GM12891 (cell line): ENCODE results near the gene PRKD3.

Experiments
- POLR2A ChIP-seq: IDR thresholded peaks from 2 replicates; pipeline ENCODE4 v1.6.1; 2011; ENCODE audit warnings: low read depth, low read length, control low read depth
- POLR2AphosphoS5 ChIP-seq: IDR thresholded peaks from 2 replicates; pipeline ENCODE4 v1.6.1; 2011; ENCODE audit warnings: low read depth, low read length, control low read depth
- SPI1 ChIP-seq: IDR thresholded peaks from 2 replicates; pipeline ENCODE4 v1.6.1; 2011; ENCODE audit warnings: low read depth, low read length, control low read depth
- TAF1 ChIP-seq: IDR thresholded peaks from 2 replicates; pipeline ENCODE4 v1.6.1; 2011; ENCODE audit warnings: low read depth, low read length, control low read depth

DNA sequence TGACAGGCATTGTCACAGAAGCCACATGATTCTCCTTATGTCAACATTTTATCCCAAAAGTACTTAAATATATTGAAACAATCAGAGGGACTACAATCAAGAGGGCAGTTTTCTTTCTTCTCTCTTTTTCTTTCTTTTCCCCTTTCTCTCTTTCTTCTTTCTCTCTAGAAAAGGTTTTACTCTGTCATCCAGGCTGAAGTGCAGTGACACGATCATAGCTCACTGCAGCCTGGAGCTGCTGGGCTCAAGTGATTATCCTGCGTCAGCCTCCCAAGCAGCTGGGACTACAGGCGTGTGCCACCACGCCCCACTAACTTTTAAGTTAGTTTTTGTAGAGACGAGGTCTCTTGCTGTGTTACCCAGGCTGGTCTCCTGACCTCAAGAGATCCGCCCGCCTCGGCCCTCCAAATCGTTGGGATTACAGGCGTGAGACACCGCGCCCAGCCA lies 1.0 kb upstream of the PRKD3 start:
- TF ChIP-seq POLR2A (no peak), POLR2AphosphoS5 (no peak), SPI1 (no peak), TAF1 (no peak)
